ENCODE measurements around the gene POMT1.

GRCh38 chr9:131511416-131511815 is 8.7 kb downstream of the POMT1 start:
- TF ChIP-seq, protein P1, sequence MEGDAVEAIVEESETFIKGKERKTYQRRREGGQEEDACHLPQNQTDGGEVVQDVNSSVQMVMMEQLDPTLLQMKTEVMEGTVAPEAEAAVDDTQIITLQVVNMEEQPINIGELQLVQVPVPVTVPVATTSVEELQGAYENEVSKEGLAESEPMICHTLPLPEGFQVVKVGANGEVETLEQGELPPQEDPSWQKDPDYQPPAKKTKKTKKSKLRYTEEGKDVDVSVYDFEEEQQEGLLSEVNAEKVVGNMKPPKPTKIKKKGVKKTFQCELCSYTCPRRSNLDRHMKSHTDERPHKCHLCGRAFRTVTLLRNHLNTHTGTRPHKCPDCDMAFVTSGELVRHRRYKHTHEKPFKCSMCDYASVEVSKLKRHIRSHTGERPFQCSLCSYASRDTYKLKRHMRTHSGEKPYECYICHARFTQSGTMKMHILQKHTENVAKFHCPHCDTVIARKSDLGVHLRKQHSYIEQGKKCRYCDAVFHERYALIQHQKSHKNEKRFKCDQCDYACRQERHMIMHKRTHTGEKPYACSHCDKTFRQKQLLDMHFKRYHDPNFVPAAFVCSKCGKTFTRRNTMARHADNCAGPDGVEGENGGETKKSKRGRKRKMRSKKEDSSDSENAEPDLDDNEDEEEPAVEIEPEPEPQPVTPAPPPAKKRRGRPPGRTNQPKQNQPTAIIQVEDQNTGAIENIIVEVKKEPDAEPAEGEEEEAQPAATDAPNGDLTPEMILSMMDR (IDR thresholded peaks at IDR 0.05; ENCODE audit: low read depth, low read length, poor library complexity, severe bottlenecking) = no peak
- no peak for TF ChIP-seq EZH2phosphoT487 (IDR thresholded peaks at IDR 0.05; ENCODE audit: borderline replicate concordance, low read length)

All from DOHH2 (cell line).